SK-N-MC (cell line): Measurements from ENCODE around the gene ARSG.

Experiments
- EZH2 ChIP-seq: fragments of 200-600 bp; sonication (generic); IDR thresholded peaks from one replicate; pipeline ENCODE4 v1.6.1; 2017; ENCODE audit warnings: antibody characterized with exemption
- FOXP2 ChIP-seq: optimal IDR thresholded peaks from 2 replicates; pipeline ENCODE3; 2011; ENCODE audit warnings: mild to moderate bottlenecking, moderate library complexity; ENCODE audit not compliant: insufficient read depth; ENCODE audit errors: extremely low read length, control extremely low read depth
- POLR2AphosphoS5 ChIP-seq: IDR thresholded peaks from 2 replicates; pipeline ENCODE4 v1.6.1; 2012; ENCODE audit warnings: mild to moderate bottlenecking, low read depth, low read length, borderline replicate concordance

DNA sequence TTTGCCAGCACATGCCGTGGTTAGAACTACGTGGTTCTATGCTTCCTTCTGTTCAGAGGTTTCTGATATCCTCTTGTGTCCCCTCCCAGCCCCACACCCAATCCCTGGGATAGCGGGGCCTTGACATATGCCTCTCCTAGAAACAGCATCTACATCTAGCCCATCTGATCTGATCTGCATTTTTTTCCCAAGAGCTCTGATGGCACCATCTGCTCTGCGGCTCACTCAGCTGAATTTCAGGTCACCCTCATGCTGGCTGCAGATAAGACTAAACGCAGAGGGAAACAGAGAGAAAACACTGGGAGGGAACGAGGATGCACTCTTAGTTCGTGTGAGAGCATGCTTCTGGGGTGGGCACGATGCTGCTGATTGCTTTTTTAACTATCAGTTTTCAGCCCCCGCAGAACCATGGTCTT lies 155.3 kb downstream of the ARSG start:
- no peak for TF ChIP-seq POLR2AphosphoS5
- TF ChIP-seq EZH2: no peak
- TF ChIP-seq FOXP2: no peak
